ENCODE results near the gene RALGPS1.

DNA sequence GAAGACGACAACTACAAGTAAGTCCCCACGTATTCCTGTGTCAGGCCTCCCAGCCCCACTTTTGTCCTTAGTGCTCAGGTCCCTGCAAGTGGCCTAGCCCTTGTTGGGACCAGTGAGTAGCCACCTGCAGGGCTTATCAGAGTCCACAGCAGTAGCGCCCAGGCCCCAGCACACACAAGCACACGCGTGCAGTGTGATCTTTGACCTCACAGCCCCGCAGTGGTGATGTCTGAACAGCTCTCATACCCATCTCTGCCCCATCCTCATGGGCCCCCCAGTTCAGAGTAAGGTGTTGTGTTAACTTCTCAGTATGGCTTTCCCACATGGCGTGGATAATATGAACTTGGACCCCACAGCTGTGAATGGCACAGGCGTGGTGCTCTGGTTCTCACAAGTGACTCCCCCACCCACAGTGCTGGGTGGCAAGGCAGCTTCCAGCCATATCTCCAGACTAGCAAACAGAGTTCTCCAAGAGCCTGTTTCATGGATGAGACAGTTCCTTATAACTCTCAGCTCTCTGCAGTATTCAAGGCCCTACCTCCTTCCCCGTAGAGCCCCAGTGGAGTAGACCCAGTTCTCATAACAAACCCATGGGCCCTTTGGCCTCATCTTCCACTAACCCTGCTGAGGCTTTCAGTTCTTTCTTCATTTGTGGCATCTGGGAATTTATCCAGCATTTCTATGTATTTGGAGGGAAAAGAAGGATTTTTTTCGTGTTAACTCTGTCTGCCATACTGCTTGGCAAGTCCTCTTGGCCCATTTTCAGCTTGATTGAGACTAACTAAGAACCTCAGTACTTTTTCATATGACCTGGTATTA, 254.4 kb downstream of the RALGPS1 start:
- TF ChIP-seq, protein P1, sequence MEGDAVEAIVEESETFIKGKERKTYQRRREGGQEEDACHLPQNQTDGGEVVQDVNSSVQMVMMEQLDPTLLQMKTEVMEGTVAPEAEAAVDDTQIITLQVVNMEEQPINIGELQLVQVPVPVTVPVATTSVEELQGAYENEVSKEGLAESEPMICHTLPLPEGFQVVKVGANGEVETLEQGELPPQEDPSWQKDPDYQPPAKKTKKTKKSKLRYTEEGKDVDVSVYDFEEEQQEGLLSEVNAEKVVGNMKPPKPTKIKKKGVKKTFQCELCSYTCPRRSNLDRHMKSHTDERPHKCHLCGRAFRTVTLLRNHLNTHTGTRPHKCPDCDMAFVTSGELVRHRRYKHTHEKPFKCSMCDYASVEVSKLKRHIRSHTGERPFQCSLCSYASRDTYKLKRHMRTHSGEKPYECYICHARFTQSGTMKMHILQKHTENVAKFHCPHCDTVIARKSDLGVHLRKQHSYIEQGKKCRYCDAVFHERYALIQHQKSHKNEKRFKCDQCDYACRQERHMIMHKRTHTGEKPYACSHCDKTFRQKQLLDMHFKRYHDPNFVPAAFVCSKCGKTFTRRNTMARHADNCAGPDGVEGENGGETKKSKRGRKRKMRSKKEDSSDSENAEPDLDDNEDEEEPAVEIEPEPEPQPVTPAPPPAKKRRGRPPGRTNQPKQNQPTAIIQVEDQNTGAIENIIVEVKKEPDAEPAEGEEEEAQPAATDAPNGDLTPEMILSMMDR (IDR thresholded peaks at IDR 0.05 in 4 of 5, conservative IDR thresholded peaks at IDR 0.05 in 1 of 5), result no peak
- no peak for TF ChIP-seq POLR2A (IDR thresholded peaks at IDR 0.05)

Data from gastrocnemius medialis (tissue), 4 donors.